Stimulated activated naive CD8-positive, alpha-beta T cell treated with anti-CD3 and anti-CD28 coated beads, Interleukin-15, Interleukin-2, amounts not matched to agents 100 ng/mL and 50 ng/mL, for 24 hours (primary cell): ENCODE results near the gene RNF113B.

ENCODE experiments used
- H3K27ac Mint-ChIP-seq: one replicate; pipeline ENCODE4 v1.8.0; 2021; ENCODE audit warnings: mild to moderate bottlenecking, mixed read lengths
- H3K27me3 Mint-ChIP-seq: one replicate; pipeline ENCODE4 v1.8.0; 2021; ENCODE audit warnings: mixed read lengths
- H3K36me3 Mint-ChIP-seq: one replicate; pipeline ENCODE4 v1.8.0; 2021; ENCODE audit warnings: low read depth, mixed read lengths
- H3K4me1 Mint-ChIP-seq: one replicate; pipeline ENCODE4 v1.8.0; 2021; ENCODE audit warnings: low read depth, mixed read lengths
- H3K4me3 Mint-ChIP-seq: one replicate; pipeline ENCODE4 v1.8.0; 2021; ENCODE audit warnings: mild to moderate bottlenecking, mixed read lengths
- H3K9me3 Mint-ChIP-seq: one replicate; pipeline ENCODE4 v1.8.0; 2021; ENCODE audit warnings: mixed read lengths

Gene RNF113B

DNA sequence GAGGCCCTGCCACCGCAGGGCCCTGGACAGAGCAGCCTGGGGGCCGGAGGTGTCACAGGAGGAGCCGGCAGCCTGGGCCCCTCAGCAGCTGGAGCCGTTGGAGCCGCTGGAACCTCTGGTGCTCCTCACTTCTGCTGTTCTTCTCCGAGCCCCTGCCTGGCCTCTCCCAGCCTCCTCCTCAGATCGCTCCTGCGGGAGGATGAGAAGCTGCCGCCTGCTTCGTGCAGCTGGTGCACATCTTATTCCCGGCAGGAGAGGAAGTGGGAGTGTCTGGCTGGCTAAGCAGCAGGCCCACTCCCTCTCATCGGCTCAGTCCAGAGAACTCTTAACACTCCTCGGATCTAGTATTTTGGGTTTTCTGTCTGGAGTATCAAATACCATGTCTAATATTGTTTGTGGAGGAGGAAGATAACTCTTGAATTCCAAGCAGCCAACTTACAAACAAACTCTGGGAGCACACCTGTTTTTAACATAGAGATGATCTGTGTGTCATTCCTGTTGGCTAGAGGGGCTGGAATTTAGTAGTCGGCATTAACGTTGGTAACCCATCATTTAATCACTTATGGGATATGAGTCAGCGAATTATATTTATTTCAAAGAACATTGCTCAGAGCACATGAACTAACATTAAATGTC lies 37.1 kb upstream of the RNF113B start:
- H3K4me3 Mint-ChIP-seq: no peak overlapping the region
- H3K27ac Mint-ChIP-seq: no peak overlapping the region
- H3K9me3 Mint-ChIP-seq: no peaks in the 10 kb centered on the region
- no peaks in the 10 kb centered on the region for H3K36me3 Mint-ChIP-seq
- no peaks in the 10 kb centered on the region for H3K4me1 Mint-ChIP-seq
- H3K27me3 Mint-ChIP-seq: peaks cover 6% of the 10 kb centered on the region

DNA sequence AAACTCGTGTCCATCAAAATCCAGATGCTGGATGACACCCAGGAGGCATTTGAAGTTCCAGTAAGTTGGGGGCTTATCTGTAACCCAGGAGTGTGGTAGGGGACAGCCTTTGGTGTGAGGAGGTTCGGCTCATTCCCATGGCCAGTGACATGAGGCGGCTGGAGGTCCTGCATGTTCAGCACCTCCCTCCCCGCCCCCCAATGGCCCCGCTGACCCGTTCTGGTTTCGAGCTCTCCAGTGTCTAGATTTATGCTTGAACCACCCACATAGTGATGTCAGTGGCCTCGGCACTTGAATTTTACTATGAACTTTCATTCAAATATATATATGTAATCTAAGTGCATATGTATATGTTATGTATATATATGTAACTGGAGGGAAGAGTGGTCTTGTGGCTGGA lies 36.3 kb upstream of the RNF113B start:
- Mint-ChIP-seq H3K4me1 (no peaks in the 10 kb centered on the region), H3K27ac (no peak overlapping the region), H3K9me3 (no peaks in the 10 kb centered on the region), H3K36me3 (no peaks in the 10 kb centered on the region), H3K4me3 (no peak overlapping the region), H3K27me3 (peaks cover 6% of the 10 kb centered on the region)

GRCh38 chr13:98212763-98213162 lies 35.7 kb upstream of the RNF113B start:
- H3K9me3 Mint-ChIP-seq: no peaks in the 10 kb centered on the region
- no peak overlapping the region for H3K4me3 Mint-ChIP-seq
- no peaks in the 10 kb centered on the region for H3K36me3 Mint-ChIP-seq
- H3K27ac Mint-ChIP-seq: no peak overlapping the region
- peaks cover 6% of the 10 kb centered on the region for H3K27me3 Mint-ChIP-seq
- H3K4me1 Mint-ChIP-seq: no peaks in the 10 kb centered on the region

- Mint-ChIP-seq H3K36me3 (no peaks in the 10 kb centered on the region), H3K4me1 (no peaks in the 10 kb centered on the region), H3K4me3 (no peak overlapping the region), H3K9me3 (peaks cover 10% of the 10 kb centered on the region), H3K27me3 (peaks cover 13% of the 10 kb centered on the region), H3K27ac (no peak overlapping the region)
Observed at GRCh38 chr13:98208606-98209005, 31.5 kb upstream of the RNF113B start.

GRCh38 chr13:98207416-98207815 lies 30.3 kb upstream of the RNF113B start:
- Mint-ChIP-seq H3K4me1 (no peaks in the 10 kb centered on the region), H3K27ac (no peak overlapping the region), H3K9me3 (peaks cover 10% of the 10 kb centered on the region), H3K36me3 (no peaks in the 10 kb centered on the region), H3K4me3 (no peak overlapping the region), H3K27me3 (peaks cover 13% of the 10 kb centered on the region)

DNA sequence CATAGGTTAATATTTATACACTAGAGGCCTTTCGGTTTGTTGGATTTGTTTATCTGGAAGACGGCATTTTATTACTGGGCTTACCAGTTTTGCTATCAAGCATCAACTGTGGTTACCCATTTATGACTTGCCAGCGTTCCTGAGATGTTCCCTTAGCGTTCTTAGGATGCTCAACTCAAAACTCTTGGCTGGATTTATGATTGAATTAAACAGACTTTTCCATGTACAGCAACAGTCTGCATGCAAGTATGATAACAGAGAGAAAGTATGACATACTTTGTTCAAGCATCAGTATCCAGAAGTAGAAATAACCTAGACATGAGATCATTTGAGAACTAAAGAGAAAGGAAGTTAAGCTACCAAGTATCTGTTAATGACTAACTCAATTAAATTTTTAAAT lies 29.9 kb upstream of the RNF113B start:
- no peaks in the 10 kb centered on the region for H3K4me1 Mint-ChIP-seq
- H3K27ac Mint-ChIP-seq: no peak overlapping the region
- H3K4me3 Mint-ChIP-seq: no peak overlapping the region
- H3K27me3 Mint-ChIP-seq: peaks cover 13% of the 10 kb centered on the region
- peaks cover 10% of the 10 kb centered on the region for H3K9me3 Mint-ChIP-seq
- no peaks in the 10 kb centered on the region for H3K36me3 Mint-ChIP-seq

DNA sequence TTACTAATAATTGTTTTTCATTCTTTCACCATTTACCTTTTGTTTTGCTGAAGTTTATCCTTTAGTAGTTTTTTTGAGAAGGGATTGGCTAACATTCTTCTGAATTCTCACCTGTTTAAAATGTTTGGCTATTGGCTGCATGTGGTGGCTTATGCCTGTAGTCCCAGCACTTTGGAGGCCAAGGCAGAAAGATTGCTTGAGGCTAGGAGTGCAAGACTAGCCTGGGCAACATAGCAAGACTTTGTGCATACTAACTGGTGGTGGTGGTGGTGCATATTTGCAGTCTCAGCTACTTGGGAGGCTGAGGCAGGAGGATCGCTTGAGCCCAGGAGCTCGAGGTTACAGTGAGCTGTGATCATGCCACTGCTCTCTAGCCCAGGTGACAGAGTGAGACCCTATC lies 27.5 kb upstream of the RNF113B start:
- Mint-ChIP-seq H3K27ac (no peak overlapping the region), H3K36me3 (no peaks in the 10 kb centered on the region), H3K4me3 (no peak overlapping the region), H3K27me3 (peaks cover 10% of the 10 kb centered on the region), H3K4me1 (no peaks in the 10 kb centered on the region), H3K9me3 (peaks cover 10% of the 10 kb centered on the region)

- H3K9me3 Mint-ChIP-seq: peaks cover 10% of the 10 kb centered on the region
- H3K4me1 Mint-ChIP-seq: no peaks in the 10 kb centered on the region
- no peak overlapping the region for H3K4me3 Mint-ChIP-seq
- no peak overlapping the region for H3K27ac Mint-ChIP-seq
- peaks cover 10% of the 10 kb centered on the region for H3K27me3 Mint-ChIP-seq
- H3K36me3 Mint-ChIP-seq: no peaks in the 10 kb centered on the region
Observed at GRCh38 chr13:98203646-98204326, 26.7 kb upstream of the RNF113B start.

DNA sequence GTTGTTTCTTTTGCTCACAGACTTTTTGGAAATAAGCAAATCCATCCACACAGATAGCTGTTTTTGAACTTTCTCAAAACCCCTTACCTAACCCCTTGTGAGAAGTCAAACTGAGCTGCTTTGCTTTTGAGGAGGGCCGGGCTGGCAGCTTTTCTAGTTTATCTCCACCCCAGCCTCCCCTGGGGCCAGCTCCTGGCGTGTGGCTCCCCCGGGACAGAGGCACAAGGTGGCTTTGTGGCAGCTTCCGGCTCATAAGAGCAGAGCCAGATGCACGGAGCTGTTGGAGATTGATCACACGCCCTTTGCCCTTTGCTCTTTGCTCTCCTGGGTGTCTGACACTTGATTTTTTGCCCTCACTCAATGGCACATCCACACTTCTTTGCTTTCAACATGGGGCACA lies 24.9 kb upstream of the RNF113B start:
- peaks cover 5% of the 10 kb centered on the region for H3K27me3 Mint-ChIP-seq
- no peaks in the 10 kb centered on the region for H3K4me1 Mint-ChIP-seq
- H3K9me3 Mint-ChIP-seq: peaks cover 8% of the 10 kb centered on the region
- no peak overlapping the region for H3K27ac Mint-ChIP-seq
- no peak overlapping the region for H3K4me3 Mint-ChIP-seq
- no peaks in the 10 kb centered on the region for H3K36me3 Mint-ChIP-seq

GRCh38 chr13:98201189-98201588 lies 24.1 kb upstream of the RNF113B start:
- Mint-ChIP-seq H3K36me3 (no peaks in the 10 kb centered on the region), H3K4me3 (no peak overlapping the region), H3K27ac (no peak overlapping the region), H3K9me3 (peaks cover 4% of the 10 kb centered on the region), H3K27me3 (peaks cover 4% of the 10 kb centered on the region), H3K4me1 (no peaks in the 10 kb centered on the region)

- H3K36me3 Mint-ChIP-seq: no peaks in the 10 kb centered on the region
- no peaks in the 10 kb centered on the region for H3K27me3 Mint-ChIP-seq
- H3K27ac Mint-ChIP-seq: no peak overlapping the region
- no peaks in the 10 kb centered on the region for H3K9me3 Mint-ChIP-seq
- no peaks in the 10 kb centered on the region for H3K4me1 Mint-ChIP-seq
- H3K4me3 Mint-ChIP-seq: no peak overlapping the region
Observed at GRCh38 chr13:98200211-98200878, 23.3 kb upstream of the RNF113B start.

DNA sequence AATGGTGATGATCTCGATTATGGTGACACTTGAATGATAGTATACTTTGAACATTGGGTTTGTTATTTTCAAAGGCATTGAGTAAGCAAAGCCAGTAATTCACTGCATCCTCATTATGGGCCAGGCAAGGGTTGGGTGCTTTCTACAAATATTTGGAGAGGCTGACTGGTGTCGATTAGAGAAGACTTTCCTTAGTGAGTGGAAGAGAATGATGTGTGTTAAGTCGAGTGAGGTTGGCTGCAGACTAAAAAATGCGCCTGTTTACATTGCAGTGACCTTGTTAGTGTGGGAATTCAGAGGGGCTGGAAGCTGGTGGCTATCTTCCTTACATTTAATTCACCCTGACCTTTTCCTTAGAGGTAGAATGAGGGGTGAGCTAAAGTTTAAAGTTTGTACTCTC lies 22.4 kb upstream of the RNF113B start:
- Mint-ChIP-seq H3K27ac (no peak overlapping the region), H3K27me3 (no peaks in the 10 kb centered on the region), H3K4me1 (no peaks in the 10 kb centered on the region), H3K36me3 (no peaks in the 10 kb centered on the region), H3K4me3 (no peak overlapping the region), H3K9me3 (no peaks in the 10 kb centered on the region)

GRCh38 chr13:98198683-98199082 lies 21.6 kb upstream of the RNF113B start:
- no peaks in the 10 kb centered on the region for H3K36me3 Mint-ChIP-seq
- no peak overlapping the region for H3K4me3 Mint-ChIP-seq
- H3K9me3 Mint-ChIP-seq: no peaks in the 10 kb centered on the region
- no peaks in the 10 kb centered on the region for H3K4me1 Mint-ChIP-seq
- H3K27me3 Mint-ChIP-seq: no peaks in the 10 kb centered on the region
- no peak overlapping the region for H3K27ac Mint-ChIP-seq

- Mint-ChIP-seq H3K36me3 (no peaks in the 10 kb centered on the region), H3K27ac (no peak overlapping the region)
Observed at GRCh38 chr13:98195054-98195791, 18.2 kb upstream of the RNF113B start.

DNA sequence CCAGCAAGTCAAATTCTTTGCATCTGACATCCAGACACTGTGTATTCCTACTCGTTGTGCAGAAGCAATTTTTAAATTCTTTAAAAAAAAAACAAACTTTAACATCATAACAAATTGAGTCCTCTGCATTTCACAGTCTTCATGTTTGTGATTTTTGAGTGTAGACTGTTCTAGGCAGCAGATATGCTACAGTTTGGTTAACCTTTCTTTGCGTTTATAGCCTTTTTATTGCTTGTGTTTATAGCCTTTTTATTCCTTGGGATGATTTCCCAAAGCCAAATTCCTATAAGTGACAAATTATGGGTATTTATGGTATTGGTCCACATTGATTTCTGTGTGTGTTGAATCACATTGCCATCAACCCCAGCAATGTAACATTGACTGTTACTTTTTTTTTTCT lies 14.9 kb upstream of the RNF113B start:
- Mint-ChIP-seq H3K27ac (no peak overlapping the region), H3K4me1 (no peaks in the 10 kb centered on the region), H3K9me3 (no peaks in the 10 kb centered on the region), H3K36me3 (no peaks in the 10 kb centered on the region), H3K4me3 (no peak overlapping the region), H3K27me3 (peaks cover 4% of the 10 kb centered on the region)

More at GRCh38 chr13:98195054-98195791, 18.2 kb upstream of the RNF113B start:
- Mint-ChIP-seq H3K27me3 (peaks cover 4% of the 10 kb centered on the region), H3K4me3 (no peak overlapping the region), H3K4me1 (no peaks in the 10 kb centered on the region), H3K9me3 (no peaks in the 10 kb centered on the region)
